ENCODE measurements around the gene GPANK1. TPM values are rescaled to one million over a fixed set of nuclear protein-coding genes. Genes with fewer than 3 reads are reported as not detected.
A peak's percentile ranks its signal among the peaks of the same experiment; 100 is the strongest.

GPANK1 gene
- total and polyA plus RNA-seq, 10 of the 15 experiments (the other 5 are each of a cell fraction or from before 2014, with no cell fraction given): 11.7 to 36.3 (median 17.5) TPM

DNA sequence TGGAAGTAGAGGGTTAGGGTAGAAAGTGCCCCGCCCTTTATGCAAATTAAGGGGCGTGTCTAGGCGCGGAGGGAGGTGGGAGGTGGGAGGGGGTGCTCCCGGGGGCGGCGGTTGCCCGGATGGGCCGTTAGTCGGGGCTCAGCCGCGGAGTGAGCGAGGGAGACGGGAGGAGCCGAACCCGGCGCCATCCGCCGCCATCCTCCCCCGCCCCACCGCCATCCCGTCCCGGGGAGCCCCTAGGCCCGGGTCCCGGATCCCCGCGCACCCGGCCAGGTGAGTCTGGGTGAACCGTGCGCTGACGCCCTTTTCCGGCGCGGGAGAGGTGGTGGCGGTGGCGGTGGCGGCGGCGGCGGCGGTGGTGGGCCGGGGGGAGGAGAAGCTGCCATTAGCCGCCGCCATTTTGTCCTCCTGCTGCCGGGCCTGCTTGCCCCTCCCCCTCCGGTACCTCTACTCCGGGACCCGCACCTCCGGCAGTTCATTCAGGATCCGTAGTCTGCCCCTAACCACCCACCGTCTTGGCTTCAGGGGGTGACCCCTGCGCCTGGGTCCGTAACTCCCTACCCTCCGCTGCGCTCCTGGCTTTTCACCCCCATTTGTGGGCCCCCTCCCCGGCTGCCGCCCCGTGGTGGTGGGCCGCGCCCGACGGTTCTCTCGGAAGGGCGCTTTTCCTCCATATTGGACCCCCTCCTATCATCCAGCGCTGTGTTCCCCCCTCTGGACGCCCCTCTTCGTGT lies 44.0 kb downstream of the GPANK1 start, which contains the start of gene PRRC2A (continued):
- TF ChIP-seq SMAD1 (IDR thresholded peaks at IDR 0.05; ENCODE audit: low read depth, partially characterized antibody) (no peak), TAF1 (IDR thresholded peaks at IDR 0.05; ENCODE audit: borderline replicate concordance, low read depth, low read length) (peak; percentile 89), IKZF2 (IDR thresholded peaks at IDR 0.05) (no peak; a peak in 1 of 4 replicates), EZH2 (IDR thresholded peaks at IDR 0.05; ENCODE audit: borderline replicate concordance, control insufficient read depth, low read depth, low read length) (no peak), NFIC (IDR thresholded peaks at IDR 0.05; ENCODE audit: low read depth, low read length) (no peak), MTA2 (IDR thresholded peaks at IDR 0.05; ENCODE audit: low read depth) (no peak), FOS (IDR thresholded peaks at IDR 0.05; ENCODE audit: borderline replicate concordance, extremely low read depth, insufficient read length) (no peak), EP300 (IDR thresholded peaks at IDR 0.05; ENCODE audit: borderline replicate concordance in 1 of 2, control insufficient read depth in 1 of 2, low read depth in 2 of 2, low read length in 2 of 2) (no peak), CREM (IDR thresholded peaks at IDR 0.05; ENCODE audit: low read depth) (no peak), NFYB (IDR thresholded peaks at IDR 0.05; ENCODE audit: insufficient read depth, low read depth, low read length) (no peak), ZNF207 (IDR thresholded peaks at IDR 0.05; ENCODE audit: borderline replicate concordance) (0 out of 2 replicates have a peak, but pooled peaks have one; percentile 22), ESRRA (IDR thresholded peaks at IDR 0.05; ENCODE audit: low read length) (no peak), TARDBP (IDR thresholded peaks at IDR 0.05; ENCODE audit: borderline replicate concordance) (no peak), ZNF24 (IDR thresholded peaks at IDR 0.05) (0 out of 2 replicates have a peak, but pooled peaks have one; percentile 12), HDGF (IDR thresholded peaks at IDR 0.05) (no peak; the same call in 1 of the 2 replicates), ZBED1 (IDR thresholded peaks at IDR 0.05; ENCODE audit: borderline replicate concordance) (no peak), HDAC6 (IDR thresholded peaks at IDR 0.05; ENCODE audit: unreplicated experiment) (no peak), NR2C1 (IDR thresholded peaks at IDR 0.05) (peak; percentile 49), RFX5 (IDR thresholded peaks at IDR 0.05; ENCODE audit: low read depth, low read length) (no peak), SPI1 (IDR thresholded peaks at IDR 0.05; ENCODE audit: borderline replicate concordance, insufficient read depth, low read depth, low read length) (no peak), TCF3 (IDR thresholded peaks at IDR 0.05; ENCODE audit: borderline replicate concordance, insufficient read depth, low read depth, low read length) (0 out of 2 replicates have a peak, but pooled peaks have one; percentile 36), RB1 (IDR thresholded peaks at IDR 0.05; ENCODE audit: borderline replicate concordance) (peak; percentile 79; the same call in 1 of the 2 replicates), NFXL1 (IDR thresholded peaks at IDR 0.05; ENCODE audit: borderline replicate concordance) (no peak)
- TF ChIP-seq, protein P1, sequence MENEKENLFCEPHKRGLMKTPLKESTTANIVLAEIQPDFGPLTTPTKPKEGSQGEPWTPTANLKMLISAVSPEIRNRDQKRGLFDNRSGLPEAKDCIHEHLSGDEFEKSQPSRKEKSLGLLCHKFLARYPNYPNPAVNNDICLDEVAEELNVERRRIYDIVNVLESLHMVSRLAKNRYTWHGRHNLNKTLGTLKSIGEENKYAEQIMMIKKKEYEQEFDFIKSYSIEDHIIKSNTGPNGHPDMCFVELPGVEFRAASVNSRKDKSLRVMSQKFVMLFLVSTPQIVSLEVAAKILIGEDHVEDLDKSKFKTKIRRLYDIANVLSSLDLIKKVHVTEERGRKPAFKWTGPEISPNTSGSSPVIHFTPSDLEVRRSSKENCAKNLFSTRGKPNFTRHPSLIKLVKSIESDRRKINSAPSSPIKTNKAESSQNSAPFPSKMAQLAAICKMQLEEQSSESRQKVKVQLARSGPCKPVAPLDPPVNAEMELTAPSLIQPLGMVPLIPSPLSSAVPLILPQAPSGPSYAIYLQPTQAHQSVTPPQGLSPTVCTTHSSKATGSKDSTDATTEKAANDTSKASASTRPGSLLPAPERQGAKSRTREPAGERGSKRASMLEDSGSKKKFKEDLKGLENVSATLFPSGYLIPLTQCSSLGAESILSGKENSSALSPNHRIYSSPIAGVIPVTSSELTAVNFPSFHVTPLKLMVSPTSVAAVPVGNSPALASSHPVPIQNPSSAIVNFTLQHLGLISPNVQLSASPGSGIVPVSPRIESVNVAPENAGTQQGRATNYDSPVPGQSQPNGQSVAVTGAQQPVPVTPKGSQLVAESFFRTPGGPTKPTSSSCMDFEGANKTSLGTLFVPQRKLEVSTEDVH (IDR thresholded peaks at IDR 0.05; ENCODE audit: low read depth, partially characterized antibody): no peak
- TF ChIP-seq, protein P2, sequence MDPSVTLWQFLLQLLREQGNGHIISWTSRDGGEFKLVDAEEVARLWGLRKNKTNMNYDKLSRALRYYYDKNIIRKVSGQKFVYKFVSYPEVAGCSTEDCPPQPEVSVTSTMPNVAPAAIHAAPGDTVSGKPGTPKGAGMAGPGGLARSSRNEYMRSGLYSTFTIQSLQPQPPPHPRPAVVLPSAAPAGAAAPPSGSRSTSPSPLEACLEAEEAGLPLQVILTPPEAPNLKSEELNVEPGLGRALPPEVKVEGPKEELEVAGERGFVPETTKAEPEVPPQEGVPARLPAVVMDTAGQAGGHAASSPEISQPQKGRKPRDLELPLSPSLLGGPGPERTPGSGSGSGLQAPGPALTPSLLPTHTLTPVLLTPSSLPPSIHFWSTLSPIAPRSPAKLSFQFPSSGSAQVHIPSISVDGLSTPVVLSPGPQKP (IDR thresholded peaks at IDR 0.05; ENCODE audit: low read depth, low read length): no peak
- TF ChIP-seq, protein P3, sequence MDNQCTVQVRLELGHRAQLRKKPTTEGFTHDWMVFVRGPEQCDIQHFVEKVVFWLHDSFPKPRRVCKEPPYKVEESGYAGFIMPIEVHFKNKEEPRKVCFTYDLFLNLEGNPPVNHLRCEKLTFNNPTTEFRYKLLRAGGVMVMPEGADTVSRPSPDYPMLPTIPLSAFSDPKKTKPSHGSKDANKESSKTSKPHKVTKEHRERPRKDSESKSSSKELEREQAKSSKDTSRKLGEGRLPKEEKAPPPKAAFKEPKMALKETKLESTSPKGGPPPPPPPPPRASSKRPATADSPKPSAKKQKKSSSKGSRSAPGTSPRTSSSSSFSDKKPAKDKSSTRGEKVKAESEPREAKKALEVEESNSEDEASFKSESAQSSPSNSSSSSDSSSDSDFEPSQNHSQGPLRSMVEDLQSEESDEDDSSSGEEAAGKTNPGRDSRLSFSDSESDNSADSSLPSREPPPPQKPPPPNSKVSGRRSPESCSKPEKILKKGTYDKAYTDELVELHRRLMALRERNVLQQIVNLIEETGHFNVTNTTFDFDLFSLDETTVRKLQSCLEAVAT (IDR thresholded peaks at IDR 0.05): peak; percentile 79

All from GM12878 (cell line).